HG03571 (cell line): Measurements from ENCODE around the gene NAA38.
A peak's percentile ranks its signal among the peaks of the same experiment; 100 is the strongest.

Source experiments
- ATAC-seq: cut with Tn5 transposase; IDR thresholded peaks from one replicate; pipeline ENCODE4 v1.9.1; 2021; ENCODE audit not compliant: unreplicated experiment

Gene NAA38

DNA sequence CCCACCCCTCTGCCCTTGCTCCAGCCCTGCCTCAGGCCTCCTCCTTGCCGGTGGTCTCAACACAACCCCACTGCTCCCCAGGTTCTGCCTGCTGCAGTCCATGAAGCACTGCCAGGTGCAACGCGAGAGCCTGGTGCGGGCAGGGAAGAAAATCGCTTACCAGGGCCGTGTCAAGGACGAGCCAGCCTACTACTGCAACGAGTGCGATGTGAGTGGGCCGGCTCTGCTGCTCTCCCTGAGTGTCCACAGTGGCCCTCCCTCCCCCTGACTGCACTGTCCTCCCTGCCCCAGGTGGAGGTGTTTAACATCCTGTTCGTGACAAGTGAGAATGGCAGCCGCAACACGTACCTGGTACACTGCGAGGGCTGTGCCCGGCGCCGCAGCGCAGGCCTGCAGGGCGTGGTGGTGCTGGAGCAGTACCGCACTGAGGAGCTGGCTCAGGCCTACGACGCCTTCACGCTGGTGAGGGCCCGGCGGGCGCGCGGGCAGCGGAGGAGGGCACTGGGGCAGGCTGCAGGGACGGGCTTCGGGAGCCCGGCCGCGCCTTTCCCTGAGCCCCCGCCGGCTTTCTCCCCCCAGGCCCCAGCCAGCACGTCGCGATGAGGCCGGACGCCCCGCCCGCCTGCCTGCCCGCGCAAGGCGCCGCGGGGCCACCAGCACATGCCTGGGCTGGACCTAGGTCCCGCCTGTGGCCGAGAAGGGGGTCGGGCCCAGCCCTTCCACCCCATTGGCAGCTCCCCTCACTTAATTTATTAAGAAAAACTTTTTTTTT is 4.3 kb downstream of the NAA38 start:
- ATAC-seq, result no peak

DNA sequence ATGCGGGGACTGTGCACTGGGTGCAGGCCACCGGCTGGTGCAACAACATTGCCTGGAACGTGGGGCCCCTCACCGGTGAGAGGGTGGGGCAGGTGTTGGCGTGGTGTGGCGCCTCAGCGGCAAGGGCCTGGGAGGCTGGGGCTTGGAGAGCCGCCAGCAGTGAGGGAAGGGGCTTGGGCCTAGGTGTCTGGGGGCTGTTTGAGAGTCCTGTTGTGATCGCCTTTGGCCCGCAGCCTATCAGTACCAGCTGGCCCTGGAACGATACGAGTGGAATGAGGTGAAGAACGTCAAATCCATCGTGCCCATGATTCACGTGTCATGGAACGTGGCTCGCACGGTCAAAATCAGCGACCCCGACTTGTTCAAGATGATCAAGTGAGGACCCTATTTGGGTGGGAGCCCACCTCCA is 5.1 kb downstream of the NAA38 start:
- no peak for ATAC-seq

DNA sequence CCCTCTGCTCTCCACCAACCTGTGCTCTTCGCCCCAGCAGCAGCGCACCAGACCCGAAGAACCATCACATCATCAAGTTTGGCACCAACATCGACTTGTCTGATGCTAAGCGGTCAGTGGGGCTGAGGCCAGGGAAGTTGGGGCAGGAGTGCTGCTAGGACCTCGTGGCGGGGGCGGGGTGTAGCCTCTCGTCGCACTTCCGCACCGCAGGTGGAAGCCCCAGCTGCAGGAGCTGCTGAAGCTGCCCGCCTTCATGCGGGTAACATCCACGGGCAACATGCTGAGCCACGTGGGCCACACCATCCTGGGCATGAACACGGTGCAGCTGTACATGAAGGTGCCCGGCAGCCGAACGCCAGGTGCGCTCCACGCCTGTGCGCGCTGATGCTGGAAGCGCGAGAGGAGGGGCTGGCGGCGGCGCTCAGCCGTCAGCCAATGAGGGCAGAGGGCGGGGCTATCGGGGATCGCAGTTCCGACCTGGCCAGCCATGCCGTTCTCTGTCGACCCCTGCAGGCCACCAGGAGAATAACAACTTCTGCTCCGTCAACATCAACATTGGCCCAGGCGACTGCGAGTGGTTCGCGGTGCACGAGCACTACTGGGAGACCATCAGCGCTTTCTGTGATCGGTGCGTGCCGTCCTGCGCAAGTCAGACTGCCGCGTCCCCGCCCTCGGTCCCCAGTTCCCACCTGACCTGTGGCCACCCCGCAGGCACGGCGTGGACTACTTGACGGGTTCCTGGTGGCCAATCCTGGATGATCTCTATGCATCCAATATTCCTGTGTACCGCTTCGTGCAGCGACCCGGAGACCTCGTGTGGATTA is 5.7 kb downstream of the NAA38 start:
- ATAC-seq, result peak; percentile 57

DNA sequence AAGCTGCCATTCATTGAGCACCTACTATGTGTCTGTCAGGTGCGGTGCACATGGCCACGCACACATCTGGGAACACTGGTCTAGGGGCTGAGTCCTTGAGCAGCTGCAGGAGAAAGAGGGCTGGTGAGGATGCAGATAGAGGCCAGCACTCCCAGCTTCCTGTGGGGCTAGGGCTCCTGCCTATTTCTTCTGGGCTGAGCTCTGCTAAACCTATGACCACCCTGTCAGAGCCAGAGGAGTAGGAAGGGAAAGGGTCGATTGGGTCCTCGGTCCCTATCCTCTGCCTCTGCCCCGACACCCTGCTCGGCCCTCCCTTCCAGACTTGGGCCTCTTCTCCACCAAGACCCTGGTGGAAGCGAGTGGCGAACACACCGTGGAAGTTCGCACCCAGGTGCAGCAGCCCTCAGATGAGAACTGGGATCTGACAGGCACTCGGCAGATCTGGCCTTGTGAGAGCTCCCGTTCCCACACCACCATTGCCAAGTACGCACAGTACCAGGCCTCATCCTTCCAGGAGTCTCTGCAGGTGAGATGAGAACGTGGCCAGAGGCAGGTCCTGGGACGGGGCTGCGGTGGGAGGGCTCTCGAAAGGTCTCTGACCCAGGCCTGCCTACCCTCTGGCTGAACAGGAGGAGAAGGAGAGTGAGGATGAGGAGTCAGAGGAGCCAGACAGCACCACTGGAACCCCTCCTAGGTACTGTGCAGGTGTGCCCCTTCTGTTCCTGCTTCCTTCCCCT is 6.5 kb downstream of the NAA38 start:
- no peak for ATAC-seq

DNA sequence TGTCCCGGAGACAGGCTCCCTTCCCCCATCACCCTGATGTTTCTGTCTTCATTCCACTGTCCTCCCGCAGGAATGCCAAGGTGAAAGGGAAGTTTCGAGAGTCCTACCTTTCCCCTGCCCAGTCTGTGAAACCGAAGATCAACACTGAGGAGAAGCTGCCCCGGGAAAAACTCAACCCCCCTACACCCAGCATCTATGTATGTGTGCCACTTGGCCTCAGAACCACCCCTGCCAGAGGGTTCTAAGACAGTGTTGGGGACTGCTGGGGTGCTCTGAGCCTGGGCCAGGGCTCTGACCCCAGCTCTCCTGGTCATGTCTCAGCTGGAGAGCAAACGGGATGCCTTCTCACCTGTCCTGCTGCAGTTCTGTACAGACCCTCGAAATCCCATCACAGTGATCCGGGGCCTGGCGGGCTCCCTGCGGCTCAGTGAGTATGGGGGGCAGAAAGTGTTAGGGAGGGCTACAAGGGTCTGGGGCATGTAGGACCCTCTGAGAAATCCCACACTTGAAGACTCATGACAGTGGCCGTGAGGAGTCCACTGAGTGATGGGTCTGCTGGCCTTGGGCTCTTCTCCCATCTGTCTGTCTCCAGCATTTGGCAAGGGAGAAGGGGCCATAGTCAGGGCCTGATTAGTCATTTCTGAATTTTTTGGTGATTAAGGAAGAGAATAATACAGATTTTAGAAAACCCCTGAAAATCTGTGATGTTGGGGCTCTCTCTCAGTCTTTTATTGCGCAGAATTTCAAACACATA is 7.4 kb downstream of the NAA38 start:
- no peak for ATAC-seq

DNA sequence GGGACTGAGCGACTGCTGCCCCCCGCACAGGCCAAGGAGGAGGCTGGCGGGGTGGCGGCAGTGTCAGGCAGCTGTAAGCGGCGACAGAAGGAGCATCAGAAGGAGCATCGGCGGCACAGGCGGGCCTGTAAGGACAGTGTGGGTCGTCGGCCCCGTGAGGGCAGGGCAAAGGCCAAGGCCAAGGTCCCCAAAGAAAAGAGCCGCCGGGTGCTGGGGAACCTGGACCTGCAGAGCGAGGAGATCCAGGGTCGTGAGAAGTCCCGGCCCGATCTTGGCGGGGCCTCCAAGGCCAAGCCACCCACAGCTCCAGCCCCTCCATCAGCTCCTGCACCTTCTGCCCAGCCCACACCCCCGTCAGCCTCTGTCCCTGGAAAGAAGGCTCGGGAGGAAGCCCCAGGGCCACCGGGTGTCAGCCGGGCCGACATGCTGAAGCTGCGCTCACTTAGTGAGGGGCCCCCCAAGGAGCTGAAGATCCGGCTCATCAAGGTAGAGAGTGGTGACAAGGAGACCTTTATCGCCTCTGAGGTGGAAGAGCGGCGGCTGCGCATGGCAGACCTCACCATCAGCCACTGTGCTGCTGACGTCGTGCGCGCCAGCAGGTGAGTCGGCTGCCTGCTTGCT is 8.1 kb downstream of the NAA38 start:
- ATAC-seq, result no peak

DNA sequence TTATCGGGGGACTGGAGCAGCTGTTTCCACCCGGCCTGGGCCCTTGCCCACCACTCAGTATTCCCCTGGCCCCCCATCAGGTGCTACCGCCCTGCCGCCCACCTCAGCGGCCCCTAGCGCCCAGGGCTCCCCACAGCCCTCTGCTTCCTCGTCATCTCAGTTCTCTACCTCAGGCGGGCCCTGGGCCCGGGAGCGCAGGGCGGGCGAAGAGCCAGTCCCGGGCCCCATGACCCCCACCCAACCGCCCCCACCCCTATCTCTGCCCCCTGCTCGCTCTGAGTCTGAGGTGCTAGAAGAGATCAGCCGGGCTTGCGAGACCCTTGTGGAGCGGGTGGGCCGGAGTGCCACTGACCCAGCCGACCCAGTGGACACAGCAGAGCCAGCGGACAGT is 8.6 kb downstream of the NAA38 start:
- no peak for ATAC-seq

DNA sequence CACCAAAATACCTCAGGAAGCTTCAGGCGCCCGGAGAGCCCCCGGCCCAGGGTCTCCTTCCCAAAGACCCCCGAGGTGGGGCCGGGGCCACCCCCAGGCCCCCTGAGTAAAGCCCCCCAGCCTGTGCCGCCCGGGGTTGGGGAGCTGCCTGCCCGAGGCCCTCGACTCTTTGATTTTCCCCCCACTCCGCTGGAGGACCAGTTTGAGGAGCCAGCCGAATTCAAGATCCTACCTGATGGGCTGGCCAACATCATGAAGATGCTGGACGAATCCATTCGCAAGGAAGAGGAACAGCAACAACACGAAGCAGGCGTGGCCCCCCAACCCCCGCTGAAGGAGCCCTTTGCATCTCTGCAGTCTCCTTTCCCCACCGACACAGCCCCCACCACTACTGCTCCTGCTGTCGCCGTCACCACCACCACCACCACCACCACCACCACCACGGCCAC is 9.2 kb downstream of the NAA38 start:
- no peak for ATAC-seq

DNA sequence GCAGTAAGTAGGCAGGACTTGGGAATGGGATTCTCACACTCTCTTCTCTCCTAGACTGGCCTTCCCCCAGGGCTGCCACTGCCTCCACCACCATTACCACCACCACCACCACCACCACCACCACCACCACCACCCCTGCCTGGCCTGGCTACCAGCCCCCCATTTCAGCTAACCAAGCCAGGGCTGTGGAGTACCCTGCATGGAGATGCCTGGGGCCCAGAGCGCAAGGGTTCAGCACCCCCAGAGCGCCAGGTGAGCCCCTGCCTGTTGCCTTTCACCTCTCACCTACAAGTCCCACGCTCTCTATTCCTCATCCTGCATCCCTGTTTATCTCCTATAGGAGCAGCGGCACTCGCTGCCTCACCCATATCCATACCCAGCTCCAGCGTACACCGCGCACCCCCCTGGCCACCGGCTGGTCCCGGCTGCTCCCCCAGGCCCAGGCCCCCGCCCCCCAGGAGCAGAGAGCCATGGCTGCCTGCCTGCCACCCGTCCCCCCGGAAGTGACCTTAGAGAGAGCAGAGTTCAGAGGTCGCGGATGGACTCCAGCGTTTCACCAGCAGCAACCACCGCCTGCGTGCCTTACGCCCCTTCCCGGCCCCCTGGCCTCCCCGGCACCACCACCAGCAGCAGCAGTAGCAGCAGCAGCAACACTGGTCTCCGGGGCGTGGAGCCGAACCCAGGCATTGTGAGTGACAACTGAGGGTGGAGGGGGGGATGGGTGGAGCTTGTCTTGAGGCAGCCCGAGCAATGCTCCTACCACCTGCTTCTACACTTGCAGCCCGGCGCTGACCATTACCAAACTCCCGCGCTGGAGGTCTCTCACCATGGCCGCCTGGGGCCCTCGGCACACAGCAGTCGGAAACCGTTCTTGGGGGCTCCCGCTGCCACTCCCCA is 10.3 kb downstream of the NAA38 start:
- no peak for ATAC-seq

DNA sequence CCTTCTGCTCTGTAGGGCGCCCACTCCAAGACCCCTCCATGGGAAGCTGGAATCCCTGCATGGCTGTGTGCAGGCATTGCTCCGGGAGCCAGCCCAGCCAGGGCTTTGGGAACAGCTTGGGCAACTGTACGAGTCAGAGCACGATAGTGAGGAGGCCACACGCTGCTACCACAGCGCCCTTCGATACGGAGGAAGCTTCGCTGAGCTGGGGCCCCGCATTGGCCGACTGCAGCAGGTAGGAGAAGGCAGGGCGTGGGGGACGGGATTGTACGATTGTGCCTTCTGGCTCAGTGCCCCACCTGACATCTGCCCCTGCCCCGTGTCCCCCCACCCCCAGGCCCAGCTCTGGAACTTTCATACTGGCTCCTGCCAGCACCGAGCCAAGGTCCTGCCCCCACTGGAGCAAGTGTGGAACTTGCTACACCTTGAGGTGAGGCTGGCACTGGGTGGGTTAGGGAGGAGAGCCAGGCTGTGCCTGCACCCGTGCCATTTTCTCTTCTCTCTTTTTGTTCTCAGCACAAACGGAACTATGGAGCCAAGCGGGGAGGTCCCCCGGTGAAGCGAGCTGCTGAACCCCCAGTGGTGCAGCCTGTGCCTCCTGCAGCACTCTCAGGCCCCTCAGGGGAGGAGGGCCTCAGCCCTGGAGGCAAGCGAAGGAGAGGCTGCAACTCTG is 11.2 kb downstream of the NAA38 start:
- no peak for ATAC-seq

DNA sequence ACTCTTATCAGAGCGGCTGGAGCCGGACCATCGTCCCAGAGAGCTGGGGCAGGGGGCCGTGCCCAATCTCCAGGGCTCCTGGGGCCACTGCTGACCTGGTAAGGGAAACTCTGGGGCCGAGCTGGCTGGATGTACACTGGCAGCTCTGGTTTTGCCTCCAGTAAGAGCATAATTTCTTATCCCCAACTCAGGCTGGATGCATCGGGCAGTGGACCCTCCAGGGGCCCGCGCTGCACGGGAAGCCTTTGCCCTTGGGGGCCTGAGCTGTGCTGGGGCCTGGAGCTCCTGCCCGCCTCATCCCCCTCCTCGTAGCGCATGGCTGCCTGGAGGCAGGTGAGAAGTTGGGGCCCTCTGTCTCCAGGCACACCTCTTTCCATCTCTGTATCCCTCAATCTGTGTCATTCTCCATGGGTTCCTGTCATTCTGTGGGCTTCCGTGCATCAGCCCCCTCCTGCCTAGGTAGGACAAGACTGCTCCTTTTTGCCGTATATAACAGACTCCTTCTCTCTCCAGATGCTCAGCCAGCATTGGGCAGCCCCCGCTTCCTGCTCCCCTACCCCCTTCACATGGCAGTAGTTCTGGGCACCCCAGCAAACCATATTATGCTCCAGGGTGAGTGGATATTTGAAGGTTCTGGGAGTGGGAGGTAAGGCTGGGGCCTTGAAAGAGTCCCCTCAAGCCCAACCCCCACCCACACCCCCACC is 11.8 kb downstream of the NAA38 start:
- ATAC-seq, result no peak

DNA sequence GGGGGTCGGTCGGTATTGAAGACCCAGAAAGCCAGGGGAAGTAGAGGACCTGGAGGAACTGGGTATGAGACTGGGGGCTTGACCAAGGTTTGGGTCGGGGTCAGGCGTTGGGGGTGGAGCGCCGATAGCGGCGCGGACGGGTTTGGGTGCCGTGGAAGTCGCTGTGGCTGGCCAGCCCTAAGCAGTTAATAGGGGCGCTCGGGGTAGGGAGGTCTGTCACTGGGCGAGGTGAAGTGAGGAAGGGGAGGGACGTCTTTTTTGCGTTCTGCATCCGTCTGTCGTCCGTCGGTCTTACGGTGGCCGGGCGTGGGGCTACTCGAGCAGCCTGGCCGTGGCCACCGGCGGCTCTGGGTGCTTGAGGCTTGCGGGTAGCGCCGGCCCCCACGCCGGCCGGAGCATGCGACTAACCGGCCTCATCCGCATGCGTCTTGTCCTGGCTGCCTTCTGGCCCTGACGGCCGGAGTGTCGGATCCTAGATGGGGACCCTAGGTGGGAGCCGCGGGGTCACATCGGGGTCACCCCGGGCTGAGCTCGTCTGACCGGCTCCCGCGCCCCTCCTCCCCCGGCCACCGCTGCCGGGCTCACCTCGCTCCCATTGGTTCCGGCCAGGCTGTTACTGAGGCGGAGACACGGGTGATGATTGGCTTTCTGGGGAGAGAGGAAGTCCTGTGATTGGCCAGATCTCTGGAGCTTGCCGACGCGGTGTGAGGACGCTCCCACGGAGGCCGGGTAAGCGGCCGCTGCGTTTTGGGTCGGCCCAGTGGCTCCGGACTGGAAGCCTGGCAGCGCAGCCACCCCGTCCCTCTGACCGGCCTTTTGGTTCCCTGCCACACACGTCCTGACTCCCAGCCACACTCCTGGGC is 12.8 kb downstream of the NAA38 start:
- ATAC-seq, result peak; percentile 36

DNA sequence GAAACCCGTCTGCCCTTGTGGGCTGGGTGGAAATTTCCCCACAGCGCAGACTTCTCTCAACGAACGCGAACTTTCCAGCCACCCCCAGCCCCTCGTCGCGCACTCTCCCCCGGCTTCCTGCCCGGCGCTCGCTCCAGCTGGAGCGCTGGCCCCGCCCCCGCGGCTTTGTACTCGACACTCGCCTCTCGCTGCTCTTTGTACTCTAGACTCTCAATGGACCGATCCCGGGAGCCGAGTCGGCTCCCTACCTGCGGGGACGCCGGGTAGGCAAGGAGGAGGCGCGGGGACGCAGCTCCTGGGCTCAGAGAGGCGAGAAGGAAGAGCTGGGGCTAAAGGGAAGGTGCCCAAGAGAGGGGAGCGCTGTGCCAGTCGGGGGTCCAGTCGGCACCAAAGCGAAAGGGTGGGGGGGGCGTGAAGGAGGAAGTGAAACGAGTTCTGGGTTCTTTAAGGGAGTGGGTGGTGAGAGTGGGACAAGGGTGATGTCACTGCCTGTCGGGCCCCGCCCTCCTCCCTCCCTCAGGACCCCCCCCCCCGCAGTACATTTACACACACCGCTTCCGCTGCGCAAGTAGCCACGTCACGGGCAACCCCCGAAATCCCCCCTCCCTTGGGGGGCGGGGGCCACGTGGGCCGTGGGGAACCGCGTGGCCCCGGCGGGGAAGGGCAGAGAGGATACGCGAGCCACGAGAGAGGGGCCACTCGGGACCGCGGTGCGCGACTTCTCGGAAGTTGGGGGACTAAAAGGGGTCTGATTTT is 13.6 kb downstream of the NAA38 start:
- ATAC-seq, result peak; percentile 21

DNA sequence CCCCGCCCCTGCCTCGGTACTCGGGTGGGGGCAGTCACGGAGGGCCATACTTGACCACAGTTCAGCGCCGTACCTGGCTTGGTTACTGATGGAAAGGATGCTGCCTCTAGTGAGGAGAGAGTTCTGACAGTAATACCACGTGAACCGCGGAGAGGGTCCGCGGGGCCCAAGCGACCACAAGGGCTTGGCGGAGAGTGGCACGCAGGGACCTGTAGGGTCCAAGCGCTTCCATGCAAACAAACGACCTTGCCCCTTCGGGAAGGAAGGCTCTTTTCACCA is 14.2 kb downstream of the NAA38 start:
- no peak for ATAC-seq

DNA sequence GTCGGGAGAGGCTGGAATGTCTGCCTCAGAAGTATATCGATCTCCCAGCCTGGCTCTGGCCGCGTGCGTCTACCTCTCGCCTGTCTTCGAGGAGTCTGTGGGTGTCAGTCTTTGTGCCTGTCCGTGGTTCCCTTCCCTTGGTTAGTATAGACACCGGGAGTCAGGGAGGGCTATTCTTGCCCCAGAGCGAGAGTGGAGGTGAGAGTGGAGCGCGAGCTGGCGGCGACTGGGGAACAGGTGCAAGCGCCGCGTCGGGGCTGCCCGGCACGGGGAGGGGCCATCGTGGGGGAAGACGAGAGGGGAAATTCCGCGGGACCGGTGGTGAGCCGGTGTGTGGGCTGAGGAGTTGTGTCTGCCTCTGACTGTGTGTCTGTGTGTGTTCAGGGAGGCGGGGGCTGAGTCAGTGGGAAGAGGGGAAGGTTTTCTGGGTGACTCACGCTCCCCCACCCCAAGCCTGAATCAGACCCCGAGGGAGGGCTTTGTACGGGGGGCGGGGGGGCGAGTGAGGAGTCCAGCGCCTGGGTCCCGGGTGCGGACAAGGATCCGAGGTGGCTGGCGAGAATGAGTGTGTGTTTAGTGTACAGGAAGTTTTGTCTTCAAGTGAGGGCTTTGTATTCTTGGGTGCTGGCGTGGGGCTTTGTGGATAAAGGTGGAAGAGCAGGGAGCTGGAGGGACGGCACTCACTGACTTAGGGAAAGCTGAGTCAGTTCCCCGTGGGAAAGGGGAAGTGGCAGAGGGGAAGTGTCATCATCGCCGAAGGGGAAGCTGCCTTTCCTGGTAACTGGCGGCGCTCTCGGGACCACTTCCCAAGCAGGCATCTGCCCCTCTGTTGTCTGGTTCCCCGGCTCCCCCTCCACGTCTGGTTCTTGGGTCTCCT is 14.7 kb downstream of the NAA38 start:
- ATAC-seq, result no peak

DNA sequence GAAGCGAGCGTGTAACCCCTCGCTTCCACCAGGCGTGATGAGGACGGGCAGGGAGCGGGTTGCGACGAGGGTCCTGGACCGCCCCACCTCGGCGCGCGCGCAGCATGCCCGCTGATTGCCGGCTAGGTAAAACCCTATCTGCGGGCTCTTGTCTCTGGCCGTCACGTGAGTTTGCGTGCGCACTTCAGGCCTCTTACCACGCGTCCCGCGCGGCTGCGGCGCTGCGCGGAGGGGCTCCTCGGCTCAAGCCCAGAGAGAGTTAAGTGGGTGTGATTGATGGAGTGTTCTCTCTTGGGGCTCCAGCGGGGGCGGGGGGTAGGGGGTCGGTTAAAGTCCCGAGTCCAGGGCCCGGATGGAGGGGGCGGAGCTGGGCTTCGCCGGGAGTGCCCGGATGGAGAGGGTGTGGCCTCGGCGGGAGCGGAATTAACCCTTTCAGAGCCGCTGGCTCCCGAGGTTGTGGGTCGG is 15.4 kb downstream of the NAA38 start:
- ATAC-seq, result no peak
